Transverse colon (tissue), 4 donors: ENCODE measurements around the gene KRTAP4-6. TPM values are rescaled to one million over a fixed set of nuclear protein-coding genes. Genes with fewer than 3 reads are reported as not detected.
"Not testable (repeated sequence)": the region's sequence is repeated elsewhere in the genome, so short reads cannot be mapped to it uniquely, and the experiment has no call there.

Experiments
- DNase-seq: peaks from one replicate; pipeline ENCODE4 v3.0.0-alpha.2; 2019
- H3K27ac ChIP-seq, 4 donors: fragments of 200-600 bp; sonication (generic); 2 replicates each; pipeline ENCODE4 v1.5.1; 2016 to 2018; ENCODE audit warnings: inconsistent platforms in 4 of 4
- H3K27me3 ChIP-seq: fragments of 200-600 bp; sonication (generic); 2 replicates; pipeline ENCODE4 v1.5.1; 2017; ENCODE audit warnings: inconsistent platforms
- H3K36me3 ChIP-seq, 4 donors: fragments of 200-600 bp; sonication (generic); 2 replicates each; pipeline ENCODE4 v1.5.1; 2017 to 2019; ENCODE audit warnings: inconsistent platforms in 4 of 4
- H3K4me1 ChIP-seq, 4 donors: fragments of 200-600 bp; sonication (generic); 2 replicates each; pipeline ENCODE4 v1.5.1; 2017 to 2020; ENCODE audit warnings: inconsistent platforms in 4 of 4
- H3K4me3 ChIP-seq, 4 donors: fragments of 200-600 bp; sonication (generic); 1 replicate in 1 of 4; 2 replicates in 3 of 4; pipeline versions ENCODE4 v1.5.1 to v1.6.1; 2017 to 2019; ENCODE audit warnings: inconsistent platforms in 4 of 4
- H3K9me3 ChIP-seq, 2 donors: fragments of 200-600 bp; sonication (generic); 2 replicates each; pipeline ENCODE4 v1.5.1; 2017 to 2019; ENCODE audit warnings: inconsistent platforms in 2 of 2
- CTCF ChIP-seq, 5 experiments: fragments of 200-600 bp in 3 of 5; fragments of 450-650 bp in 2 of 5; sonication (generic) in 3 of 5; IDR thresholded peaks; 1 replicate in 2 of 5; 2 replicates in 3 of 5; pipeline ENCODE4 v1.5.1; 2016 to 2017; ENCODE audit warnings: antibody characterized with exemption in 5 of 5, inconsistent platforms in 3 of 5, mild to moderate bottlenecking in 2 of 5, moderate library complexity in 1 of 5
- EP300 ChIP-seq: sonication (generic); formaldehyde crosslinking; IDR thresholded peaks from one replicate; pipeline ENCODE4 v1.6.1; 2017; ENCODE audit warnings: antibody characterized with exemption, low read depth
- POLR2A ChIP-seq: fragments of 450-650 bp; IDR thresholded peaks from one replicate; pipeline ENCODE4 v1.6.1; 2016; ENCODE audit warnings: antibody characterized with exemption, mild to moderate bottlenecking, moderate library complexity
- POLR2AphosphoS5 ChIP-seq, 3 donors: sonication (generic); formaldehyde crosslinking; IDR thresholded peaks; one replicate each; pipeline ENCODE4 v1.6.1; 2016; ENCODE audit warnings: antibody characterized with exemption in 3 of 3
- WGBS, 2 donors: methylation state at CpG; one replicate each; pipeline ENCODE4 v1.1.5; 2018; ENCODE audit warnings: low coverage in 1 of 2; 5-methylcytosine and 5-hydroxymethylcytosine counted together
- in situ Hi-C, 4 donors: fragments of 200-750 bp; cut with MboI; loops; one replicate each; pipeline versions ENCODE4 v1.15.0 to v1.15.1; 2017; ENCODE audit warnings: low sequenced_read_pairs in 3 of 4, low pct_ligation_motif_present in 1 of 4, low pct_unique_long_range_greater_than_20kb in 1 of 4
- intact Hi-C: fragments of 100-400 bp; cut with DNase I; formaldehyde crosslinking; loops from one replicate; pipeline ENCODE4 v1.15.1; 2023; ENCODE audit warnings: low total_unique reads
- total RNA-seq, 4 donors: library from RNA; depleted of rRNA; stranded (reverse); fragments of >200 nt; gene quantifications; one replicate each; pipeline ENCODE4 v1.1.0, GENCODE V29; 2016

Gene KRTAP4-6
- total RNA-seq, 4 donors from 2014 or later = not detected

GRCh38 chr17:41107941-41108450, 32.3 kb downstream of the KRTAP4-6 start:
- H3K4me1 ChIP-seq = no peaks in the 10 kb centered on the region
- H3K27me3 ChIP-seq = no peaks in the 10 kb centered on the region
- 59% methylated on average over 1 of the region's 1 CpG; no CpG with 5 or more reads in 1 of the 2 donors for WGBS, 2 donors
- in situ Hi-C loops (no loop called here), intact Hi-C loops (no loop called here)
- no peak overlapping the region for H3K4me3 ChIP-seq
- DNase-seq = no peak
- no peaks in the 10 kb centered on the region for H3K9me3 ChIP-seq
- no peak overlapping the region for H3K27ac ChIP-seq
- H3K36me3 ChIP-seq = no peaks in the 10 kb centered on the region
- TF ChIP-seq CTCF (IDR thresholded peaks at IDR 0.05) (no peak), POLR2AphosphoS5 (IDR thresholded peaks at IDR 0.05) (no peak), EP300 (no peak)

- DNase-seq, H3K36me3 ChIP-seq, H3K9me3 ChIP-seq, in situ Hi-C loops, H3K27ac ChIP-seq, intact Hi-C loops, H3K4me1 ChIP-seq, H3K27me3 ChIP-seq, H3K4me3 ChIP-seq: not testable (repeated sequence)
- 68% methylated on average over 7 of the region's 10 CpGs; no CpG with 5 or more reads in 1 of the 2 donors for WGBS, 2 donors
These were observed 35.0 kb downstream of the KRTAP4-6 start, which contains the start of gene KRTAP4-9 for GRCh38 chr17:41105347-41105746. Gene KRTAP4-9, plus strand, starts transcription at chr17:41105389. Its CDS starts 0 bp downstream, at chr17:41105389.

GRCh38 chr17:41104386-41105038, 35.8 kb downstream of the KRTAP4-6 start:
- H3K4me1 ChIP-seq, H3K36me3 ChIP-seq, H3K27me3 ChIP-seq, intact Hi-C loops, in situ Hi-C loops, H3K27ac ChIP-seq, H3K4me3 ChIP-seq, DNase-seq, H3K9me3 ChIP-seq: not testable (repeated sequence)
- WGBS, 2 donors = 72% methylated on average over 2 of the region's 2 CpGs; no CpG with 5 or more reads in 1 of the 2 donors

GRCh38 chr17:41103896-41104295, 36.4 kb downstream of the KRTAP4-6 start:
- intact Hi-C loops (no loop called here), in situ Hi-C loops (no loop called here)
- TF ChIP-seq EP300 (no peak), POLR2AphosphoS5 (IDR thresholded peaks at IDR 0.05) (no peak), CTCF (IDR thresholded peaks at IDR 0.05) (no peak), POLR2A (no peak)

GRCh38 chr17:41101586-41102259, 38.6 kb downstream of the KRTAP4-6 start, which contains the start of gene KRTAP4-16:
Gene KRTAP4-16, minus strand, starts transcription at chr17:41102209. Its CDS starts 0 bp downstream, at chr17:41102209.
- no peak for DNase-seq
- in situ Hi-C loops (no loop called here), intact Hi-C loops (no loop called here)
- WGBS, 2 donors = 52 to 63% methylated on average over 4 to 10 of the region's 10 CpGs
- H3K4me3 ChIP-seq = no peak within 1 kb of the TSS
- no peak within 1 kb of the TSS for H3K27ac ChIP-seq
- H3K4me1 ChIP-seq = no peaks in the 10 kb centered on the region
- TF ChIP-seq CTCF (IDR thresholded peaks at IDR 0.05) = no peak
- TF ChIP-seq POLR2AphosphoS5 (IDR thresholded peaks at IDR 0.05) = no peak
- TF ChIP-seq EP300 = no peak
- no peak for TF ChIP-seq POLR2A
- no peaks in the 10 kb centered on the region for H3K36me3 ChIP-seq
- no peaks in the 10 kb centered on the region for H3K27me3 ChIP-seq
- H3K9me3 ChIP-seq = no peaks in the 10 kb centered on the region

More at GRCh38 chr17:41103896-41104295, 36.4 kb downstream of the KRTAP4-6 start:
- Histone ChIP-seq H3K27ac (no peak overlapping the region), H3K9me3 (no peaks in the 10 kb centered on the region), H3K36me3 (no peaks in the 10 kb centered on the region), H3K4me1 (no peaks in the 10 kb centered on the region), H3K4me3 (no peak overlapping the region), H3K27me3 (no peaks in the 10 kb centered on the region)
- WGBS, 2 donors = 92 to 100% methylated on average over 1 of the region's 1 CpG
- DNase-seq = no peak

GRCh38 chr17:41099682-41100480, 40.5 kb downstream of the KRTAP4-6 start:
- H3K4me3 ChIP-seq, H3K4me1 ChIP-seq, H3K36me3 ChIP-seq, in situ Hi-C loops, H3K27me3 ChIP-seq, DNase-seq, H3K9me3 ChIP-seq, intact Hi-C loops, H3K27ac ChIP-seq: not testable (repeated sequence)
- WGBS, 2 donors = 52 to 71% methylated on average over 7 of the region's 7 CpGs
